Skeletal muscle satellite cell (primary cell): Measurements from ENCODE around the gene C6orf52. TPM values are rescaled to one million over a fixed set of nuclear protein-coding genes. Genes with fewer than 3 reads are reported as not detected.

ENCODE experiments used
- H3K27me3 ChIP-seq: 2 replicates; pipeline ENCODE4 v1.7.0; 2013; ENCODE audit warnings: low read length; ENCODE audit not compliant: control insufficient read depth, insufficient read depth
- H3K36me3 ChIP-seq: 2 replicates; pipeline ENCODE4 v1.7.0; 2013; ENCODE audit warnings: mild to moderate bottlenecking, control low read depth, low read length; ENCODE audit not compliant: insufficient read depth
- H3K4me1 ChIP-seq: 2 replicates; pipeline ENCODE4 v1.7.0; 2013; ENCODE audit warnings: low read length; ENCODE audit not compliant: control insufficient read depth, insufficient read depth
- H3K4me2 ChIP-seq: 2 replicates; pipeline ENCODE4 v1.7.0; 2013; ENCODE audit warnings: mild to moderate bottlenecking, low read length
- H3K4me3 ChIP-seq: 2 replicates; pipeline ENCODE4 v1.7.0; 2013; ENCODE audit warnings: low read length
- H3K9ac ChIP-seq: 2 replicates; pipeline ENCODE4 v1.7.0; 2013; ENCODE audit warnings: mild to moderate bottlenecking, low read depth, low read length, moderate library complexity
- H3K9me3 ChIP-seq: replicated peaks from 2 replicates; pipeline ENCODE4 v1.7.0; 2013; ENCODE audit warnings: mild to moderate bottlenecking, control low read depth, low read length
- small RNA-seq: library from RNA; depleted of rRNA; stranded (forward); fragments of <200 nt; gene quantifications from one replicate; pipeline ENCODE3, GENCODE V24; 2012

The C6orf52 gene

DNA sequence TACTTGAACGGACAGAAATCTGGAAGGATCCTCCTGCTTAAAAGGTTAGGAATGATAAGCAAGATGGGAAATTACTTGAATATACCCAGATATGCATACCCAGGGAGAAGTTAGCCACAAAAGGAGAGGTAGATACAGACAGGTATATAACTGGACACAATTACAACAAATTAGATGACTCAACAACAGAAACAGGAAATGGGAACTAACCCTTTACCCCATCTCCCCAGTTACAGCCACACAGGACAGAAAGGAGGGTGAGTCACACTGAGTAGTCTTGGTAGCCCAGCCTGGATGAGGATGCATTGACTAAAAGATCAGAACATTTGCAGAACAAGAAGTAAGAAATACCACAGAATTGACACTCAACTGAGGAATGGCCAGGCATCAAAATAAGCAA, 61.2 kb downstream of the C6orf52 start:
- no peak overlapping the region for H3K4me3 ChIP-seq
- no peaks in the 10 kb centered on the region for H3K36me3 ChIP-seq
- H3K9me3 ChIP-seq: no peaks in the 10 kb centered on the region
- H3K4me1 ChIP-seq: peaks cover 4% of the 10 kb centered on the region
- no peaks in the 10 kb centered on the region for H3K27me3 ChIP-seq
- no peak overlapping the region for H3K9ac ChIP-seq
- no peak overlapping the region for H3K4me2 ChIP-seq

DNA sequence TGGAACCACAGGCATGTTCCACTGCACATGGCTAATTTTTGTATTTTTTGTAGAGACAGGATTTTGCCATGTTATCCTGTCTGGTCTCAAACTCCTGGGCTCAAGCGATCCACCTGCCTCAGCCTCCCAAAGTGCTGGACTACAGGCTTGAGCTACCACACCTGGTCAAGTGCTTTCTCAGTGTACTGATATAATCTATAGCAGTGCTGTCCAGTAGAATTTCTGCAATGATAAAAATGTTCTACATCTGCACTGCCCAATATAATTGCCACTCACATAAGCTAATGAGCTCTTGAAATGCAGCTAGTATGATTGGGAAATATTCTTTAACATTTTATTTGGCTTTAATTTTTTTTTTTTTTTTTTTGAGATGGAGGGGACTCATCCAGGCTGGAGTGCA, 64.2 kb downstream of the C6orf52 start:
- Histone ChIP-seq H3K9me3 (no peaks in the 10 kb centered on the region), H3K36me3 (no peaks in the 10 kb centered on the region), H3K4me3 (no peak overlapping the region), H3K27me3 (no peaks in the 10 kb centered on the region), H3K4me2 (no peak overlapping the region), H3K9ac (no peak overlapping the region), H3K4me1 (peaks cover 4% of the 10 kb centered on the region)

- no peaks in the 10 kb centered on the region for H3K36me3 ChIP-seq
- no peak overlapping the region for H3K4me2 ChIP-seq
Observed at GRCh38 chr6:10627800-10628199, 66.6 kb downstream of the C6orf52 start.

GRCh38 chr6:10626154-10626741, 68.2 kb downstream of the C6orf52 start:
- Histone ChIP-seq H3K9me3 (no peaks in the 10 kb centered on the region), H3K4me3 (no peak overlapping the region), H3K4me1 (no peaks in the 10 kb centered on the region), H3K27me3 (no peaks in the 10 kb centered on the region), H3K9ac (no peak overlapping the region), H3K36me3 (no peaks in the 10 kb centered on the region), H3K4me2 (no peak overlapping the region)

More at GRCh38 chr6:10627800-10628199, 66.6 kb downstream of the C6orf52 start:
- H3K9me3 ChIP-seq: no peaks in the 10 kb centered on the region
- H3K4me1 ChIP-seq: no peaks in the 10 kb centered on the region
- H3K27me3 ChIP-seq: no peaks in the 10 kb centered on the region
- H3K9ac ChIP-seq: no peak overlapping the region
- H3K4me3 ChIP-seq: no peak overlapping the region

DNA sequence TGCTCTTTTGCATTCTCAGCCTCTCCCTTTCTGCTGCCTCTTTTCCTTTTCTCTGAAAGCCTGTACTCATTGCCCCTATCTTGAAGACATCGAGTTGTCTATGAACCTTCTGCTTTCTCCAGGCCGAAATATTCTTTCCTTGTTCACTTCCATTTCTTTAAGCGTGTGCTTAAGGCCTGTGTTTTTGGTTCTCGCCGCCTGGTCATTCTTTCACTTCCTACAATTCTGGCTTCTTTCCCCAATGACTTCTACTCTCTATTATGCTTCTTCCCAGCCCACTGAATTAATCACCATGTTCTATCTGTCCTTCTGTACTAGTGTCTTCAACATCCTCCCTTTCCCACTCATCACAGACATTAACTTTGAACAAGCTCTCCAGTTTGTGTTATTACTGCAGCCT, 69.6 kb downstream of the C6orf52 start:
- no peak overlapping the region for H3K4me2 ChIP-seq
- H3K36me3 ChIP-seq: no peaks in the 10 kb centered on the region
- no peak overlapping the region for H3K9ac ChIP-seq
- H3K4me1 ChIP-seq: no peaks in the 10 kb centered on the region
- no peak overlapping the region for H3K4me3 ChIP-seq
- H3K27me3 ChIP-seq: no peaks in the 10 kb centered on the region
- no peaks in the 10 kb centered on the region for H3K9me3 ChIP-seq

GRCh38 chr6:10621847-10622246, 72.6 kb downstream of the C6orf52 start:
- H3K9ac ChIP-seq: no peak overlapping the region
- H3K4me3 ChIP-seq: no peak overlapping the region
- peaks cover 10% of the 10 kb centered on the region for H3K27me3 ChIP-seq
- H3K4me2 ChIP-seq: no peak overlapping the region
- no peaks in the 10 kb centered on the region for H3K4me1 ChIP-seq
- H3K9me3 ChIP-seq: no peaks in the 10 kb centered on the region
- no peaks in the 10 kb centered on the region for H3K36me3 ChIP-seq

Small RNA genes lying within 50 kb of the gene (small RNA-seq; reads per million reads assigned to genes)
- not detected for gene RF00019
